ENCODE data around the gene KDELR3.

The KDELR3 gene

DNA sequence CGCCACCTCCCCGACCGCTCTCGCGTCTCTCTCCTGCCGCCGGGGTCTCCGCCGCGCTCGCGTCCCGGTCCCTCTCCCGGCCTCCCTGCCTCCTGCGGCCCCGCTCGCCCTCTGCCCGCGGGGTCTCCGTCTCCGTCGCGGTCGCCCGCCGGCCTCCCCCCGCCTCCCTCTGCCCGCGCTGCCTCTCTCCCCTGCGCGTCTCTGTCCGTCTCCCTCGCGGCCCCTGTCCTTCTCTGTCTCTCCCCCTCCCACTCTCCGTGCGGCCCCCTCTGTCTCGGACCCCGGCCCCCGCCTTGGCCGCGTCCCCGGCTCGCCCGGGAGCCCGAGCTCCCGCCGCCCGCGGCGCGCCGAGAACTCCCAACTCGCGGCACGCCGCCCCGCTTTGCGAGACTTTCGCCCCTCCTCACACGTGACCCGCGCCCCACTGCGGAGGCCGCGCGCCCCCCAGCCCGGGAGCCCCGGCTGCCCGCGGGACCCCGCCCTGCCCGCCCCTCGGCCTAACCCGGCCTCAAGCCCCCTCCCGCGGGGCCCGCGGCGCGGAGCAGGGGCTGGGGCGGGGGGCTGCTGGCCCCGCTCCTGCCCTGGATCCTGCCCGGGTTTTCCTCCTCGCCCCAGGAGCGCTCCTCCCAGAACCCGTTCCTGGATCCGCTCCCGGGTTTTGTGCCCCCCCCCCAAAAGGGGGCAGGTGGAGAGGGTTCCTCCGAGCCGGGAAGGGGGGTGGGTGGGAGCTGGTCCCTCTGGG lies 12.2 kb upstream of the KDELR3 start (continued):
- TF ChIP-seq, protein P1, sequence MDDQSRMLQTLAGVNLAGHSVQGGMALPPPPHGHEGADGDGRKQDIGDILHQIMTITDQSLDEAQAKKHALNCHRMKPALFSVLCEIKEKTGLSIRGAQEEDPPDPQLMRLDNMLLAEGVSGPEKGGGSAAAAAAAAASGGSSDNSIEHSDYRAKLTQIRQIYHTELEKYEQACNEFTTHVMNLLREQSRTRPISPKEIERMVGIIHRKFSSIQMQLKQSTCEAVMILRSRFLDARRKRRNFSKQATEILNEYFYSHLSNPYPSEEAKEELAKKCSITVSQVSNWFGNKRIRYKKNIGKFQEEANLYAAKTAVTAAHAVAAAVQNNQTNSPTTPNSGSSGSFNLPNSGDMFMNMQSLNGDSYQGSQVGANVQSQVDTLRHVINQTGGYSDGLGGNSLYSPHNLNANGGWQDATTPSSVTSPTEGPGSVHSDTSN (CRISPR knock-in tag; IDR thresholded peaks at IDR 0.05) = no peak
- TF ChIP-seq ZNF214 (tag by site-specific recombination; IDR thresholded peaks at IDR 0.05; ENCODE audit: borderline replicate concordance) (no peak), ZNF645 (tag by site-specific recombination; IDR thresholded peaks at IDR 0.05) (no peak), ZNF629 (tag by site-specific recombination; IDR thresholded peaks at IDR 0.05) (no peak), ZBTB8A (tag by site-specific recombination; IDR thresholded peaks at IDR 0.05) (peak; percentile 72), ZBTB48 (tag by site-specific recombination; IDR thresholded peaks at IDR 0.05) (no peak), ZNF510 (tag by site-specific recombination; IDR thresholded peaks at IDR 0.05; ENCODE audit: insufficient replicate concordance) (no peak), ZNF837 (tag by site-specific recombination; IDR thresholded peaks at IDR 0.05) (no peak), ZNF433 (tag by site-specific recombination; IDR thresholded peaks at IDR 0.05; ENCODE audit: low read depth) (no peak), ZNF560 (tag by site-specific recombination; IDR thresholded peaks at IDR 0.05; ENCODE audit: borderline replicate concordance) (no peak), ZNF138 (tag by site-specific recombination; IDR thresholded peaks at IDR 0.05; ENCODE audit: borderline replicate concordance) (no peak), ZNF146 (tag by site-specific recombination; IDR thresholded peaks at IDR 0.05) (no peak), PRDM6 (tag by site-specific recombination; IDR thresholded peaks at IDR 0.05) (no peak), ZBTB17 (tag by site-specific recombination; IDR thresholded peaks at IDR 0.05) (no peak), ZNF121 (tag by site-specific recombination; IDR thresholded peaks at IDR 0.05) (no peak), ZNF239 (tag by site-specific recombination; IDR thresholded peaks at IDR 0.05) (no peak), FEZF1 (tag by site-specific recombination; IDR thresholded peaks at IDR 0.05) (no peak), PRDM4 (tag by site-specific recombination; IDR thresholded peaks at IDR 0.05) (no peak; the same call in 1 of the 2 replicates), ZNF76 (tag by site-specific recombination; IDR thresholded peaks at IDR 0.05; ENCODE audit: borderline replicate concordance, low read depth) (no peak), TCF7L2 (IDR thresholded peaks at IDR 0.05; ENCODE audit: borderline replicate concordance, low read depth, low read length) (no peak), ZNF48 (tag by site-specific recombination; IDR thresholded peaks at IDR 0.05) (no peak), ZNF391 (tag by site-specific recombination; IDR thresholded peaks at IDR 0.05; ENCODE audit: borderline replicate concordance, low read depth) (no peak), HOXC10 (CRISPR knock-in tag; IDR thresholded peaks at IDR 0.05) (no peak), ZBTB7A (tag by site-specific recombination; IDR thresholded peaks at IDR 0.05; ENCODE audit: low read depth) (peak; percentile 51; the same call in 1 of the 2 replicates), ZNF311 (tag by site-specific recombination; IDR thresholded peaks at IDR 0.05; ENCODE audit: borderline replicate concordance) (no peak), ZNF600 (tag by site-specific recombination; IDR thresholded peaks at IDR 0.05) (no peak)
- TF ChIP-seq, protein P2, sequence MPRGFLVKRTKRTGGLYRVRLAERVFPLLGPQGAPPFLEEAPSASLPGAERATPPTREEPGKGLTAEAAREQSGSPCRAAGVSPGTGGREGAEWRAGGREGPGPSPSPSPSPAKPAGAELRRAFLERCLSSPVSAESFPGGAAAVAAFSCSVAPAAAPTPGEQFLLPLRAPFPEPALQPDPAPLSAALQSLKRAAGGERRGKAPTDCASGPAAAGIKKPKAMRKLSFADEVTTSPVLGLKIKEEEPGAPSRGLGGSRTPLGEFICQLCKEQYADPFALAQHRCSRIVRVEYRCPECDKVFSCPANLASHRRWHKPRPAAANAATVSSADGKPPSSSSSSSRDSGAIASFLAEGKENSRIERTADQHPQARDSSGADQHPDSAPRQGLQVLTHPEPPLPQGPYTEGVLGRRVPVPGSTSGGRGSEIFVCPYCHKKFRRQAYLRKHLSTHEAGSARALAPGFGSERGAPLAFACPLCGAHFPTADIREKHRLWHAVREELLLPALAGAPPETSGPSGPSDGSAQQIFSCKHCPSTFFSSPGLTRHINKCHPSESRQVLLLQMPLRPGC (tag by site-specific recombination; IDR thresholded peaks at IDR 0.05) = no peak
- TF ChIP-seq, protein P3, sequence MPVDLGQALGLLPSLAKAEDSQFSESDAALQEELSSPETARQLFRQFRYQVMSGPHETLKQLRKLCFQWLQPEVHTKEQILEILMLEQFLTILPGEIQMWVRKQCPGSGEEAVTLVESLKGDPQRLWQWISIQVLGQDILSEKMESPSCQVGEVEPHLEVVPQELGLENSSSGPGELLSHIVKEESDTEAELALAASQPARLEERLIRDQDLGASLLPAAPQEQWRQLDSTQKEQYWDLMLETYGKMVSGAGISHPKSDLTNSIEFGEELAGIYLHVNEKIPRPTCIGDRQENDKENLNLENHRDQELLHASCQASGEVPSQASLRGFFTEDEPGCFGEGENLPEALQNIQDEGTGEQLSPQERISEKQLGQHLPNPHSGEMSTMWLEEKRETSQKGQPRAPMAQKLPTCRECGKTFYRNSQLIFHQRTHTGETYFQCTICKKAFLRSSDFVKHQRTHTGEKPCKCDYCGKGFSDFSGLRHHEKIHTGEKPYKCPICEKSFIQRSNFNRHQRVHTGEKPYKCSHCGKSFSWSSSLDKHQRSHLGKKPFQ (tag by site-specific recombination; IDR thresholded peaks at IDR 0.05) = no peak

Data from HEK293 (cell line).